ENCODE measurements around the gene DDX56. TPM values are rescaled to one million over a fixed set of nuclear protein-coding genes. Genes with fewer than 3 reads are reported as not detected.

Gene DDX56
- total and polyA plus RNA-seq, 2 of the 13 experiments (the other 11 are each of a cell fraction or from before 2014, with no cell fraction given) = 82.6 to 120 TPM

GRCh38 chr7:44581879-44582603 lies 8.3 kb upstream of the DDX56 start, which contains the start of gene TMED4 (continued):
- TF ChIP-seq BRD4 (CRISPR knock-in tag; IDR thresholded peaks at IDR 0.05) (peak; percentile 76; the same call in 1 of the 2 replicates), ZBTB37 (CRISPR knock-in tag; IDR thresholded peaks at IDR 0.05) (no peak), HHEX (CRISPR knock-in tag; IDR thresholded peaks at IDR 0.05) (no peak), ZNF205 (CRISPR knock-in tag; IDR thresholded peaks at IDR 0.05) (0 out of 2 replicates have a peak, but pooled peaks have one; percentile 11), ZSCAN12 (CRISPR knock-in tag; IDR thresholded peaks at IDR 0.05) (0 out of 2 replicates have a peak, but pooled peaks have one; percentile 79), FIP1L1 (IDR thresholded peaks at IDR 0.05; ENCODE audit: borderline replicate concordance, insufficient read depth, low read depth, low read length) (no peak), SOX6 (IDR thresholded peaks at IDR 0.05) (no peak), SOX6 (CRISPR knock-in tag; IDR thresholded peaks at IDR 0.05) (no peak; the same call in 1 of the 2 replicates), HOXA3 (CRISPR knock-in tag; IDR thresholded peaks at IDR 0.05) (no peak; the same call in 1 of the 2 replicates), HDAC6 (IDR thresholded peaks at IDR 0.05; ENCODE audit: low read depth, low read length) (no peak), EZH2 (conservative IDR thresholded peaks at IDR 0.05; ENCODE audit: low read depth, low read length) (no peak), ZKSCAN8 (CRISPR knock-in tag; IDR thresholded peaks at IDR 0.05; ENCODE audit: borderline replicate concordance) (no peak), ZNF557 (CRISPR knock-in tag; IDR thresholded peaks at IDR 0.05) (no peak), ZFX (CRISPR knock-in tag; IDR thresholded peaks at IDR 0.05; ENCODE audit: low read depth) (peak; percentile 99), RERE (CRISPR knock-in tag; IDR thresholded peaks at IDR 0.05; ENCODE audit: low read depth) (no peak), ZNF30 (CRISPR knock-in tag; IDR thresholded peaks at IDR 0.05) (no peak), ZNF614 (CRISPR knock-in tag; IDR thresholded peaks at IDR 0.05; ENCODE audit: borderline replicate concordance) (0 out of 2 replicates have a peak, but pooled peaks have one; percentile 47), ZNF572 (CRISPR knock-in tag; IDR thresholded peaks at IDR 0.05) (peak; percentile 64; the same call in 1 of the 2 replicates), MAFG (CRISPR knock-in tag; IDR thresholded peaks at IDR 0.05) (no peak), SRSF1 (optimal IDR thresholded peaks at IDR 0.05; ENCODE audit: low read depth, low read length) (peak; percentile 58), SIX1 (CRISPR knock-in tag; IDR thresholded peaks at IDR 0.05; ENCODE audit: borderline replicate concordance) (no peak), ZNF562 (CRISPR knock-in tag; IDR thresholded peaks at IDR 0.05; ENCODE audit: borderline replicate concordance) (no peak), ZNF3 (CRISPR knock-in tag; IDR thresholded peaks at IDR 0.05) (no peak)
- TF ChIP-seq, protein P1, sequence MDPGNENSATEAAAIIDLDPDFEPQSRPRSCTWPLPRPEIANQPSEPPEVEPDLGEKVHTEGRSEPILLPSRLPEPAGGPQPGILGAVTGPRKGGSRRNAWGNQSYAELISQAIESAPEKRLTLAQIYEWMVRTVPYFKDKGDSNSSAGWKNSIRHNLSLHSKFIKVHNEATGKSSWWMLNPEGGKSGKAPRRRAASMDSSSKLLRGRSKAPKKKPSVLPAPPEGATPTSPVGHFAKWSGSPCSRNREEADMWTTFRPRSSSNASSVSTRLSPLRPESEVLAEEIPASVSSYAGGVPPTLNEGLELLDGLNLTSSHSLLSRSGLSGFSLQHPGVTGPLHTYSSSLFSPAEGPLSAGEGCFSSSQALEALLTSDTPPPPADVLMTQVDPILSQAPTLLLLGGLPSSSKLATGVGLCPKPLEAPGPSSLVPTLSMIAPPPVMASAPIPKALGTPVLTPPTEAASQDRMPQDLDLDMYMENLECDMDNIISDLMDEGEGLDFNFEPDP (CRISPR knock-in tag; conservative IDR thresholded peaks at IDR 0.05) = 0 out of 2 replicates have a peak, but pooled peaks have one; percentile 96

Data from HepG2 (cell line).